H1 (cell line): ENCODE data around the gene AGAP1. TPM values are rescaled to one million over a fixed set of nuclear protein-coding genes. Genes with fewer than 3 reads are reported as not detected.

ENCODE experiments used
- CTCF ChIA-PET: fragments of 300-600 bp; sonication (Branson Sonifier 250); formaldehyde crosslinking; loops from one replicate; lab custom pipeline; 2021; ENCODE audit not compliant: partially characterized antibody; lab: Charles Lee
- POLR2A ChIA-PET: fragments of 300-600 bp; sonication (Branson Sonifier 250); formaldehyde crosslinking; loops from one replicate; lab custom pipeline; 2021; ENCODE audit warnings: inconsistent platforms; ENCODE audit not compliant: partially characterized antibody; lab: Charles Lee
- DNase-seq, 2 experiments: peaks; one replicate each; pipeline versions ENCODE4 v3.0.0 to v3.0.0-alpha.2; 2010 to 2022; ENCODE audit warnings: low spot score in 2 of 2, low read depth in 1 of 2, mixed read lengths in 1 of 2
- FAIRE-seq: peaks from 2 replicates; lab custom pipeline; 2011; peaks lifted over from hg19 to GRCh38; lab: Jason Lieb, UNC
- H2AFZ ChIP-seq: 2 replicates; pipeline ENCODE4 v1.8.1; 2012; ENCODE audit warnings: low read length, inconsistent platforms
- H2AK5ac ChIP-seq: 2 replicates; pipeline ENCODE4 v1.6.1; 2013; ENCODE audit warnings: low read depth, low read length
- H2BK120ac ChIP-seq: replicated peaks from 2 replicates; pipeline ENCODE3; 2013; ENCODE audit warnings: low read depth, low read length, inconsistent platforms
- H2BK12ac ChIP-seq: 2 replicates; pipeline ENCODE4 v1.6.1; 2013; ENCODE audit warnings: low read depth, low read length
- H2BK15ac ChIP-seq: 2 replicates; pipeline ENCODE4 v1.6.1; 2013; ENCODE audit warnings: low read length
- H2BK20ac ChIP-seq: 2 replicates; pipeline ENCODE4 v1.6.1; 2013; ENCODE audit warnings: low read length
- H2BK5ac ChIP-seq: 2 replicates; pipeline ENCODE4 v1.6.1; 2013; ENCODE audit warnings: low read depth, low read length
- H3K14ac ChIP-seq: 2 replicates; pipeline ENCODE4 v1.6.1; 2013; ENCODE audit warnings: inconsistent platforms; ENCODE audit not compliant: insufficient read length
- H3K18ac ChIP-seq: 2 replicates; pipeline ENCODE4 v1.6.1; 2013; ENCODE audit warnings: low read length; ENCODE audit errors: extremely low read depth
- H3K23ac ChIP-seq: 2 replicates; pipeline ENCODE4 v1.6.1; 2013; ENCODE audit warnings: inconsistent platforms; ENCODE audit not compliant: insufficient read length
- H3K23me2 ChIP-seq: 2 replicates; pipeline ENCODE4 v1.6.1; 2013; ENCODE audit warnings: low read depth, low read length
- H3K27ac ChIP-seq: 2 replicates; pipeline ENCODE4 v1.6.1; 2011; ENCODE audit warnings: low read depth, low read length, inconsistent platforms
- H3K27me3 ChIP-seq, 4 experiments: replicated peaks in 1 of 4; 1 replicate in 1 of 4; 2 replicates in 3 of 4; pipeline versions ENCODE4 v1.6.1 to v1.8.1; 2011 to 2013; ENCODE audit warnings: low read length in 3 of 4, mild to moderate bottlenecking in 3 of 4, inconsistent platforms in 2 of 4, mixed read lengths in 2 of 4, moderate library complexity in 1 of 4; ENCODE audit not compliant: control insufficient read depth in 3 of 4, insufficient read depth in 3 of 4; ENCODE audit errors: extremely low read depth in 1 of 4
- H3K36me3 ChIP-seq, 4 experiments: 2 replicates each; pipeline versions ENCODE4 v1.6.1 to v1.8.1; 2011 to 2013; ENCODE audit warnings: mild to moderate bottlenecking in 4 of 4, low read length in 3 of 4, moderate library complexity in 2 of 4, control low read depth in 1 of 4, inconsistent platforms in 1 of 4; ENCODE audit not compliant: insufficient read depth in 4 of 4, control insufficient read depth in 2 of 4
- H3K4ac ChIP-seq: replicated peaks from 2 replicates; pipeline ENCODE3; 2013; ENCODE audit warnings: low read length, low read depth, mixed read lengths, inconsistent platforms; ENCODE audit not compliant: insufficient read length
- H3K4me1 ChIP-seq, 4 experiments: replicated peaks in 1 of 4; 1 replicate in 1 of 4; 2 replicates in 3 of 4; pipeline versions ENCODE4 v1.6.1 to v1.8.1; 2011 to 2013; ENCODE audit warnings: low read length in 3 of 4, inconsistent platforms in 2 of 4, mixed read lengths in 1 of 4; ENCODE audit not compliant: insufficient read depth in 4 of 4, control insufficient read depth in 3 of 4
- H3K4me2 ChIP-seq, 2 experiments: 2 replicates each; pipeline versions ENCODE4 v1.6.1 to v1.8.1; 2011 to 2013; ENCODE audit warnings: low read depth in 2 of 2, low read length in 2 of 2, control low read depth in 1 of 2, inconsistent platforms in 1 of 2, mild to moderate bottlenecking in 1 of 2; ENCODE audit not compliant: insufficient read depth in 1 of 2
- H3K4me3 ChIP-seq, 4 experiments: fragments of 200-600, 300-600 bp in 1 of 4; sonication (generic), shearing (Covaris generic), sonication (Bioruptor Twin) in 1 of 4; 2 replicates each; pipeline versions ENCODE4 v1.5.1 to v1.8.1; 2011 to 2016; ENCODE audit warnings: low read length in 4 of 4, low read depth in 3 of 4, control low read depth in 2 of 4, inconsistent platforms in 2 of 4, mild to moderate bottlenecking in 2 of 4, mixed read lengths in 1 of 4, moderate library complexity in 1 of 4; ENCODE audit not compliant: insufficient read depth in 2 of 4; ENCODE audit errors: extremely low read depth in 1 of 4
- H3K56ac ChIP-seq: replicated peaks from 2 replicates; pipeline ENCODE3; 2013; ENCODE audit warnings: low read depth, mild to moderate bottlenecking, mixed read lengths, low read length, inconsistent platforms; ENCODE audit not compliant: insufficient read length
- H3K79me1 ChIP-seq: 2 replicates; pipeline ENCODE4 v1.6.1; 2013; ENCODE audit warnings: low read depth, low read length, control low read depth
- H3K79me2 ChIP-seq, 2 experiments: 2 replicates each; pipeline versions ENCODE4 v1.6.1 to v1.8.1; 2012 to 2013; ENCODE audit warnings: low read length in 2 of 2, mild to moderate bottlenecking in 2 of 2, inconsistent platforms in 1 of 2; ENCODE audit not compliant: insufficient read depth in 2 of 2, control insufficient read depth in 1 of 2
- H3K9ac ChIP-seq, 4 experiments: replicated peaks in 1 of 4; 1 replicate in 1 of 4; 2 replicates in 3 of 4; pipeline versions ENCODE4 v1.6.1 to v1.8.1; 2011 to 2013; ENCODE audit warnings: low read depth in 3 of 4, low read length in 3 of 4, control low read depth in 2 of 4, mild to moderate bottlenecking in 2 of 4, moderate library complexity in 2 of 4, inconsistent platforms in 1 of 4; ENCODE audit errors: extremely low read depth in 1 of 4
- H3K9me3 ChIP-seq, 2 experiments: 2 replicates each; pipeline versions ENCODE4 v1.6.1 to v1.8.1; 2012 to 2013; ENCODE audit warnings: mild to moderate bottlenecking in 2 of 2, moderate library complexity in 2 of 2, control low read depth in 1 of 2, inconsistent platforms in 1 of 2, low read depth in 1 of 2, low read length in 1 of 2, mixed read lengths in 1 of 2; ENCODE audit not compliant: insufficient read depth in 2 of 2
- H4K20me1 ChIP-seq, 2 experiments: replicated peaks in 1 of 2; 2 replicates each; pipeline versions ENCODE3 to v1.8.1; 2011 to 2013; ENCODE audit warnings: inconsistent platforms in 2 of 2, low read length in 2 of 2, mild to moderate bottlenecking in 1 of 2; ENCODE audit not compliant: insufficient read depth in 2 of 2, control insufficient read depth in 1 of 2
- H4K5ac ChIP-seq: 2 replicates; pipeline ENCODE4 v1.6.1; 2013; ENCODE audit warnings: low read length, low read depth, mixed read lengths, inconsistent platforms; ENCODE audit not compliant: insufficient read length
- H4K8ac ChIP-seq: 2 replicates; pipeline ENCODE4 v1.8.0; 2013; ENCODE audit warnings: mild to moderate bottlenecking, moderate library complexity, low read length, inconsistent platforms; ENCODE audit not compliant: insufficient read depth; ENCODE audit errors: extremely low read depth
- H4K91ac ChIP-seq: replicated peaks from 2 replicates; pipeline ENCODE3; 2013; ENCODE audit warnings: low read length, mixed read lengths, inconsistent platforms; ENCODE audit not compliant: insufficient read length
- BCL11A ChIP-seq, 2 experiments: IDR thresholded peaks; one replicate each; pipeline ENCODE4 v1.6.1; 2011; ENCODE audit warnings: low read depth in 2 of 2, low read length in 2 of 2, mild to moderate bottlenecking in 2 of 2
- CBX5 ChIP-seq: fragments of 300-800, 300-1000 bp; sonication (generic); IDR thresholded peaks from 2 replicates; pipeline ENCODE4 v1.7.1; 2016; ENCODE audit warnings: antibody characterized with exemption, low read length, low read depth
- KDM4A ChIP-seq: IDR thresholded peaks from one replicate; pipeline ENCODE4 v1.7.1; 2012; ENCODE audit warnings: low read depth, mild to moderate bottlenecking, moderate library complexity, low read length, inconsistent platforms; ENCODE audit not compliant: severe bottlenecking
- NANOG ChIP-seq: IDR thresholded peaks from 2 replicates; pipeline ENCODE4 v1.6.1; 2011; ENCODE audit warnings: low read length, low read depth, mild to moderate bottlenecking, inconsistent platforms; ENCODE audit not compliant: insufficient read depth, poor library complexity, severe bottlenecking
- NRF1 ChIP-seq: IDR thresholded peaks from 2 replicates; pipeline ENCODE4 v1.6.1; 2011; ENCODE audit warnings: mild to moderate bottlenecking, low read depth, low read length, improper control_type of control experiment
- SIRT6 ChIP-seq: IDR thresholded peaks from one replicate; pipeline ENCODE4 v1.7.1; 2012; ENCODE audit warnings: low read length, inconsistent platforms
- SP1 ChIP-seq: IDR thresholded peaks from 2 replicates; pipeline ENCODE4 v1.6.1; 2011; ENCODE audit warnings: low read depth, low read length
- SRF ChIP-seq: IDR thresholded peaks from 2 replicates; pipeline ENCODE4 v1.6.1; 2011; ENCODE audit warnings: mild to moderate bottlenecking, low read depth, low read length, moderate library complexity
- WGBS, 2 experiments: shearing (Covaris generic) in 1 of 2; methylation state at CpG; one replicate each; pipeline versions ENCODE4 v1.1.6 to v1.1.7; 2013 to 2015; ENCODE audit warnings: low lambda C conversion rate in 2 of 2, mixed read lengths in 2 of 2, inconsistent platforms in 1 of 2, low coverage in 1 of 2, missing lambda C conversion rate in 1 of 2; ENCODE audit not compliant: insufficient replicate concordance in 2 of 2, insufficient coverage in 1 of 2, insufficient read length in 1 of 2; ENCODE audit errors: extremely low coverage in 1 of 2, missing lambda C conversion rate in 1 of 2; 5-methylcytosine and 5-hydroxymethylcytosine counted together
- polyA plus RNA-seq, 7 experiments: library from polyadenylated mRNA; depleted of rRNA in 3 of 7; stranded (reverse) in 5 of 7; unstranded in 2 of 7; fragments of >200 nt in 5 of 7; fragments of 200-250 nt in 2 of 7; gene quantifications; 1 replicate in 5 of 7; 2 replicates in 1 of 7; 4 replicates in 1 of 7; pipeline versions ENCODE4 v1.2.1 to v1.2.3, GENCODE V29; 2011 to 2013; ENCODE audit warnings: missing spikeins in 2 of 7, mixed read lengths in 2 of 7
- total RNA-seq: library from RNA; stranded (reverse); fragmentation: NEBNext Ultra II Directional; extraction: Animal tissue kit (Norgen Biotek cat#: 25700); gene quantifications from 2 replicates; pipeline ENCODE4 v1.2.1, GENCODE V29; 2021

Gene AGAP1
- total and polyA plus RNA-seq, 2 of the 8 experiments (the other 6 are each of a cell fraction or from before 2014, with no cell fraction given), result 18.1 to 39.4 TPM

DNA sequence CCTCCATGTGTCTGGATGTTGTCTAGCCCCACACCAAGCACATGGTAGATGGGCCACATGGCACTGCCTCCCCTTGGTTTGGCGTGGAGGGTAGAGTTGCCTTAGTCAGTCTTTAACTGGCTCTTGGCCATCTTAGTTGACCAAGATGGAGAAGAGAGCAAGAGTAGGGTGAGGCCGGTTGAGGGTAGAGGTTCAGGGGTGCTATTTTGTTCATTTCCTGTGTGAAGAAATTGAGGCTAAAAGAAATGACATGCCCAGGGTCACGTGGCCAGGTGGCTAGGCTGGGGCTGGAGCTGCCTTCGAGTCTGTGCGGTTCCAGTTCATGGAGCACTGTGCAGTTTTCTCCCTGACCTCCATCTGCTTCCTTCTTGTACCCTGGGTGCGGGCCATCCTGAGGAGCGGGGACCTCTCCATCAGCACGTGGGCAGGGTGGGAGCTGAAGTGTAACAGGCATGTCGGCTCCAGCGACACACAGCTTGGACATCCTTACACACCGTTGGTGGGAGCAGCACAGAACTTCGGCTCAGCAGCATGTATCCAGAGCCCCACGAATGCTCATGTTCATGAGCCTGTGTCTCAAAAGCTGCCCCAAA is 461.1 kb downstream of the AGAP1 start:
- TF ChIP-seq SRF (no peak), SP1 (no peak), NANOG (no peak), SIRT6 (no peak), NRF1 (no peak), BCL11A (IDR thresholded peaks at IDR 0.05; ENCODE audit: low read depth in 2 of 2, low read length in 2 of 2) (no peak), CBX5 (no peak), KDM4A (no peak)
- Histone ChIP-seq H3K23me2 (no peaks in the 10 kb centered on the region), H2BK120ac (no peak overlapping the region), H2BK12ac (no peak overlapping the region), H4K5ac (no peak overlapping the region), H4K20me1 (peaks cover 0 to 2% of the 10 kb centered on the region in 2 experiments), H4K8ac (no peak overlapping the region), H4K91ac (no peak overlapping the region), H3K9ac (no peak overlapping the region), H2AK5ac (no peak overlapping the region), H3K4me3 (no peak overlapping the region), H3K14ac (no peak overlapping the region), H3K27ac (no peak overlapping the region), H3K79me1 (no peaks in the 10 kb centered on the region), H3K56ac (no peak overlapping the region), H3K18ac (no peak overlapping the region), H3K9me3 (no peaks in the 10 kb centered on the region), H3K36me3 (no peaks in the 10 kb centered on the region), H3K4me1 (peaks cover 4 to 13% (median 8%) of the 10 kb centered on the region in 4 experiments), H3K79me2 (no peaks in the 10 kb centered on the region), H2BK20ac (no peak overlapping the region), H3K23ac (no peak overlapping the region), H2BK15ac (no peak overlapping the region), H3K27me3 (no peaks in the 10 kb centered on the region), H3K4me2 (no peak overlapping the region), H3K4ac (no peak overlapping the region), H2AFZ (no peak overlapping the region), H2BK5ac (no peak overlapping the region)
- DNase-seq (no peak), FAIRE-seq (no peak)
- ChIA-PET CTCF (interaction anchor here (1.1 to 1.5 kb wide), 5 partner anchors 10 to 223 kb away, joined by 3 to 6 read pairs (median 3); no protein-coding TSS in a partner anchor), POLR2A (no interaction called here)
- 91% methylated on average over 12 of the region's 13 CpGs; no CpG with 5 or more reads in 1 of the 2 experiments for WGBS, 2 experiments
